Hematopoietic multipotent progenitor cell treated with erythropoietin and hydrocortisone succinate and interleukin-3 and kit ligand, for 6 days (in vitro differentiated cells): Measurements from ENCODE around the gene GABRA6.
"Not testable (repeated sequence)": the region's sequence is repeated elsewhere in the genome, so short reads cannot be mapped to it uniquely, and the experiment has no call there.

Experiments used
- DNase-seq: peaks from one replicate; pipeline ENCODE4 v3.0.0-alpha.2; 2015

The GABRA6 gene

DNA sequence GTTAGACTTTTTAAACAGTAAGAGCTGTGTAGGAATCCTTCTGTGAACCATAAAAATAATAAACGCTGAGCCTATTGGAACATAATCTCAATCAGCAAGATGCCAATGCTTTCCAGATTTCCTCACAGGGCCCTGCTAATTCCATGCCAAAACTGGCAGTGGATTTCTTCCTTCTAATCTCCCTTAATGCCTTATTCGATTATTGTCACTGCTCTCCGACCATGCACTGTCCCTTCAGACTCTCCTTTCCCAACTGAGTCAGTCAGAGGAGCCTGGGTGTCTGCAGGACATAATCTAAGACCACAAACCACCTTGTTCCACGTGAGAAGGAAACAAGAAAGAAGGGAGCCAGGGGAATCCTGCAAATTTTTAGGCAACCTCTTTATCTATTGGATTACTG lies at the start of gene GABRA6:
GABRA6 (plus strand) TSS at position 261 of the 400 bp plus-strand sequence. CDS start 269 bp downstream, outside the sequence.
- no peak for DNase-seq

DNA sequence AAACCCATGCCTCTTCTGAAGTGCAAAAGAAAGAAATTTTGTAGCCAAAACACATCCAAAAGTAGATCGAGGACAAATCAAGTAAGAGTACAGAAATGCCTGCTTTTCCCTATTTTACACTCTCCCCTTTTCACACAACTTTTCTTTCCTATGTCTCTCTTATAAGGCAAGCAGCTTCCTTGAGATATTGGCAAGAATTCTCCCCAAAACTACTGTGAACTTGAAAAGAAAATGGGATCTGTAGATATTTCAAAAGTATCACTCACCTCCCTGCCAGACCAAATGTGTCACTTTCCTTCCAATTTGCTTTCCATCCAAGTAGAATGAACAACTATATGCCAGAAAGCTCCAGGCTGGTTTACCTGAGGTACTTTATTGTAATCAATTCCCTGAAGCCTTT lies 47.9 kb upstream of the GABRA6 start:
- DNase-seq, result no peak

DNA sequence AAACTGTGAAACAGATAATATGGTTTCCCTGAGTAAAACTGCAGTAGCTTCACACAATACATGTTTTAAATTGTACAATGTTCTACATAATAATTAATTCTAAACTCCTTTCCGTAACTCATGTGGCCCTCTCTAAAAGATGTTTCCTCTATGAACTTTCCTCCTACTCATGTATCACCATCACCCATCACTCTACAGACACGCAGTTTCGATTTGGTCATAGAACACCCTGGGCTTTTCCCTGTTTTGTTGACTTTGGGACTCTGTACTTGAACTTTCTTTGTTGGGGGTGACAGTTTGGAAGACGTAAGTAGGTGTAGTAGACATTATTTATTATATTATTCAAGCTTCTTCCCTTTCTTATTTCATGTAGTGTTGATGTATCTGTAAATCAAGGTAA lies 44.1 kb upstream of the GABRA6 start:
- no peak for DNase-seq

DNA sequence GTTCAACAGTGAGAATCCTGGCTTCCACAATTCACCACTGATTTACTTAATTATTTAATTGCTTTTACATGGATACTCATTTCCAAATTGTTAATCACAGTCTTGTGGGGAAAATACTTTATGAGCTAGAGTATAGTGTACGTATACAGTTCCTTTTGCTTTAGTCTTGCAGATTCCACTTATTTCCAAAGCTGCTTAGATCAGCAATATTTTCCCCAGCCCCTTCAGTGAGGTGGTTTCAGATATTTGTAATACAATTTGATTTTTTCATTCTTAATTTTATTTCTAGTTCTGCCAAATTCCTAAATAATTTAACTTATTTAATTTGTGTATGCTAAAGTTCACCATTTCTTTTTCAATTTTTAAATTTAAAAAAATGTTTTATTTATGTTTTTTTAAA lies 40.3 kb upstream of the GABRA6 start:
- no peak for DNase-seq

DNA sequence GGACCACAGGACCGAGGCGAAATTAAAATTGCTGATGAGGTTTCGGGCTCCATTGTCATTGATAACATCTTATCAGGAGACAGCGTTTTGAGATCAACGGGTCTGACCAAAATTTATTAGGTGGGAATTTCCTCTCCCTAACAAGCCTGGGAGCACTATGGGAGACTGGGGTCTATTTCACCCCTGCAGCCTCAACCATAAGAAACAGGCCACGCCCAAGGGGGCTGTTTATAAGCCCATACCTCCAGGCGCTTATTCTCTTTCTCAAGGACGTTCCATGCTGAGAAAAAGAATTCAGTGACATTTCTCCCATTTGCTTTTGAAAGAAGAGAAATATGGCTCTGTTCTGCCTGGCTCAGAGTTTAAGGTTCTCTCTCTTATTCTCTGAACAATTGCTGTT lies 33.6 kb upstream of the GABRA6 start:
- not testable (repeated sequence) for DNase-seq

DNA sequence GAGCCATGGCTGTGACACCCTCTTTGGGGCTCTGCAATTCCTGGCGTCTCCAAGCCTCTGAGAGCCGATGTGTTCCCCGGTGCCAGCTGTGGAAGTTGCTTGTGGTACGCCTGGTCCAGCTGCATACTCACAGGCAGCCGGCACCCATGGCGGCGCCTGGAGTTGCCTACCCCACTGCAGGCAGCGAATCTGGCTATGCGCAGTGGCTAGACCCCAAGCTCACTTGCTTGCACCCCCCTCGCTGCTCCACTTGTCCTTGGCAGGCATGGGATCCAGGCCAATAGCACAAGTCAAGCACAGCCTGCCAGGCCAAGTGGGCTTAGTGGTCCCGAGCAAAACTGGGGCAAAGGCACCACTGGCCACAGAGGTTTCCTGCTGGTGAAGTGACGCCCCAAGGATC lies 24.7 kb upstream of the GABRA6 start:
- DNase-seq, result no peak

DNA sequence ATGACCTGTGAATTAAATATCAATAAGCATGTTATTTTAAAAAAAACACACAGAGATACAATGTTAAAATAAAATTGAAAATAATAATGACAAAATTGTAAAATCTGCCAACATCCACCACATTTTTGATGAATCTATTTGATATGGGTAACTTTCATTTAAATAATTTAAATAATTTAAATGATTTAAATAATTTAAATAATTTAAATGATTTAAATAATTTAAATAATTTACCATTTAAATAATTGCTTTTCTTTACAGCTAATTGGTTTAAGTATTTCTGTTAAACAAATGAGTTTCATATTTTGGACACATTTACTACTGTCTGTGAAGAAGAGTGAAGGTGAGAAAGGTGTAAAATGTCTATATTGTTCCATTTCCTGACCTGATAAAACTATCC lies 22.1 kb upstream of the GABRA6 start:
- DNase-seq, result no peak

DNA sequence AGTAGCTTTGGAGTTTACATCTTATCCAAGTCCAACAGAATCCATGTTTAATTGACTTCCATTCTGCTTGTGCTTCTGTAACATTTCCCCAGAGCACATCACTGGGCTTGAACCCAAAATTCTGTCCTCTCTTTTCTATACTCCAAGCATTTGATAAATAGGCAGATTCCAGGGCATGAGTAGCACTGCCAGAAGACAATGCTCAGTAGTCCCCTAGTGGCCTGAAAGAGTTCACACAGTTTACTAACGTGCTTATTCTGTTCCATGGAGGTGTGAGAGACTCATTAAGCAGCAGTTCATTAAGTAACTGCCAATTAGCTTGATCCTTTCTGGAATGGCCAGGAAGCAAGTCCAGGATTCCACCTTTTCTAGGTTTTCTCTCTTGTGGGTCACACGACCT lies 9.4 kb upstream of the GABRA6 start:
- DNase-seq, result peak; percentile 26

DNA sequence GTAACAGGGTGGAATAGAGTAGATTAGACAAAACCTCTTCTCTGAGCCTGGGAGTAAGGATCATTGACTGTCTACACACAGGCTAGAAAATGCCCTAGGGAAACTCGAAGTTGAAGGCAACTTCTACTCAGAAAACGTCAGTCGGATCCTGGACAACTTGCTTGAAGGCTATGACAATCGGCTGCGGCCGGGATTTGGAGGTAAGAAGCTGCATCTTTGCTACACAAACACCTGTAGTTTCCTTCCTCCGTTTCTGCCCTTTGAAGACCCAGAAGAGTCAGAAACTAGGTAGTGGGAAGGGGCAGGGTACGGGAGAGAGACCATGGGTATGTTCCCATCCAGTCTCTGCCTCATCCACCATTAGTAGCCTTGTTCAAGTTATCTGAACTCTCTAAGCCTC lies 628 bp downstream of the GABRA6 start:
- no peak for DNase-seq

DNA sequence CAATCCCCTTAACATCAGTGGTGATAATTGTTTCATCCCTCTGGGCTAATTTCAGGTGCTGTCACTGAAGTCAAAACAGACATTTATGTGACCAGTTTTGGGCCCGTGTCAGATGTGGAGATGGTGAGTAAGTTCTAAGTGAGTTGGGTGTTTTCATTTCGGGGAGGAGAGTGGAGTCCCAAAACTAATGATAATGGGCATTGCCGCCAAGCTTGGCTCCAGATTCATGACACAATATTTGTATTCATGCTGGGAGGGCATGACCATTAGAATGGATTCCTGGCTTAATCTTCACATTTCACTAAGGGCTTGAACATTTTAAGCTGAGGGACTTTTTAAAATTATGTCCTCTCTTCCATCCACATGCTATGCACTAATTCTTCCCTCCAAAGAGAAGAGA lies 1.4 kb downstream of the GABRA6 start:
- DNase-seq, result no peak

DNA sequence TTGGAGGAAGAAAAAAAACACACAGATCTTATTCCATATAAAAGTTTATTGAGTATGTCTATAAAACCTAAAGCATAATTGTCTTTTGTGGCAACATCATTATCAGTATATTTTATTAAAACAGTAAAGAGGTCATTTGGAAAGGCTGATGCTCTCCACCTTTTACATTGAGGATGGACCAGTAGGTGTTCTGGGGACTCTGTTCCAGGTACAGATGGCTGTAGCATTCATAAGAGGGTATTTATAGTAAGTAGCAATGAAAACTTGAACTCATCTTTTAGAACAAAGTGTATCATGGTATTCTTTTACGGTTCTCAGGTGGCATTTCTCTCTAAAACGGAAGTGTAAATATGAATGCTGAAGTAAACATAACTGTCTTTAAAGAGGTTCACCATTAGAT lies 1.8 kb downstream of the GABRA6 start:
- no peak for DNase-seq

DNA sequence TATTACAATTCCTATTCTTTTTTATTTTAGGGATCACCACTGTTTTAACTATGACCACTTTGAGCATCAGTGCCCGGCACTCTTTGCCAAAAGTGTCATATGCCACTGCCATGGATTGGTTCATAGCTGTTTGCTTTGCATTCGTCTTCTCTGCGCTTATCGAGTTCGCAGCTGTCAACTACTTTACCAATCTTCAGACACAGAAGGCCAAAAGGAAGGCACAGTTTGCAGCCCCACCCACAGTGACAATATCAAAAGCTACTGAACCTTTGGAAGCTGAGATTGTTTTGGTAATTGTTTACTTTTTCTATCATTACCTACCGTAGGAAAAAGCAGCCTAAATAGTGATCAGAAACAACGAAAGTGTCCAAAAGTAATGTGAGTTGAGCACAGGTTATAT lies 6.4 kb downstream of the GABRA6 start:
- DNase-seq, result no peak

DNA sequence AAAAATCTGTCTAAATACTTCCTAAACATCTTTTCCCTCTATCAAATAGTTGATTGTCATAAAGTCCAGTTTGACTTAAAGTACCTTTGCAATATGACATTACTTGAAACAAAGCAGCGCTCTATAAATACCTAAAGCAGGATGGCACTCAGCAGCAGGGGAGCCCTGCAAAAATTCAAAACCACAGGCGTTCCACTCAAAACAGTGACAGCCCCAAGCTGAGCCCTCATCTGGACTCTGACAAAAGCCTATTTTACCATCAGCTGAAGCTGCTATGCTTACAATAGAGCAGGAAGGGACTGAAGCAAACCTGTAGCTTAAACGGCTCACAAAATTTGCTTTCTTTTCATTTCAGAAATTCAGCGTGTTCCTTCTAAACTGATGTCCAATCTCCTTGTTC lies 11.5 kb downstream of the GABRA6 start:
- no peak for DNase-seq

DNA sequence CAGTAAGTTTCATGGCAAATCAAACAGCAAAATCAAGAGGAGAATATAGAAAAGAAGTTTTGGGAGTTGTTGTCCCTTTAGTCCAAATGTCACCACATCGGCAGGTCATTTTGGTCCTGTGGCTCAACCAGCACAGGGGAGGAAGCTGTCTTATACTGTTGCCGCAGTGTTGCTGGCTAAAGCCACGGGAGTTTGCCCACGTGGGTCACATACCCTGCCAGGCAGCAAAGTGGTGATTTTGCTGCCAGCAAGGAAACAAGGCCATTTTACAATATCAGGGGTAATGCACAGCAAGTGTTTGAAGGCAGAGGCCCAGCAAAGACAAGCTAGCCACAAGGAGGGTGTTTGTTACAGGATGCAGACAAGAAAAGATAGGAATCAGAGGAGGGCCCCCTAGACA lies 14.5 kb downstream of the GABRA6 start:
- DNase-seq, result no peak

DNA sequence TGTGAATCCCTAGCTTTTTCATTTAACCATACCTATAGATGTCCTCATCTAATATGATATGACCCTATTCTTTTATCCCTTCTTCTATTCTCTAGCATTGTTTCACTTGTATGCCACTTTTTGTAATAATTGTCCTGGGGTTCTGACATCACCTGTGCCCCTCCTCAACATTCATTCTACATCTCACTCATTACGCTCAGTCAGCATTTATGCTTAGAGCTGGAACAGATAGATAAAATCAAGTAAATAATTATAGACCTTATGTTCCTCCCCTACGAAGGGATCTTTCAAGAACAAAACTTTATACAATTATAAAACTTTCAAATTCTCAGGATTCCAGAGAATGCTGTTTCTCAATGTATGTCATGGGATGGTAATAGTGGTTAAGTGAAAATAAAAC lies 18.0 kb downstream of the GABRA6 start:
- no peak for DNase-seq

DNA sequence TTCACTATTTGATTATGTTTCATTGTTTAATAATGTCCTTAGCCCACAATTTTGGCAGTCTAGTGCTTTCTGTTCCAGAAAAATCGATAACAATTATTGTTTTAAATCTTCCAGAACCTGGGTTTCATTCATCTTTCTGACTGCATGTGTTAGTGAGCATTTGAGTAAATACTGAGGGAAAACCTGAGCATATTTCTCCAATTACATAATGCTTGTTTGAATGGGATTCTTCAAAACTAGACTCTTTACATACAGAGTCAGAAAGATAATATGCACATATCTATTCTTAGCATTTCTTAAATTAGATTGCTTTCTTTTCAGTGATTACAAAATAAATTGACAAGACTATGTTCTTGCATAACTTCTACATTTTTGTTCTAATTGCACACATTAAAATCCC lies 21.9 kb downstream of the GABRA6 start:
- DNase-seq, result no peak

DNA sequence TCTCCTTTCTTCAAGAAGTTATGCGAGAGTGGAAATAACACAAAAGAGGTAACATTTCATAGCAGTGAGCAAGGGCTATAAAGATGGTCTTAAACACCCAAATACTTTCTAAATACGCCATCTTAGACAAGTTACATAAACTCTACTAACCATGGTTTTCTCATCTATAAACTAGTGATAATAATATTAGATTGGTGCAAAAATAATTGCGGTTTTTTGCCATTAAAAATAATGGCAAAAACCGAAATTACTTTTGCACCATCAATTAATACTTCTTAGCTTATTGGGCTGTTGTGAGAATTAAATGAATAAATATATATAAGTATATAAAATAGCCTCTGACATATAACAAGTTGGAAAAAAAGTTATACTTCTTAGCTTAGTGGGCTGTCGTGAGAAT lies 23.7 kb downstream of the GABRA6 start:
- no peak for DNase-seq

DNA sequence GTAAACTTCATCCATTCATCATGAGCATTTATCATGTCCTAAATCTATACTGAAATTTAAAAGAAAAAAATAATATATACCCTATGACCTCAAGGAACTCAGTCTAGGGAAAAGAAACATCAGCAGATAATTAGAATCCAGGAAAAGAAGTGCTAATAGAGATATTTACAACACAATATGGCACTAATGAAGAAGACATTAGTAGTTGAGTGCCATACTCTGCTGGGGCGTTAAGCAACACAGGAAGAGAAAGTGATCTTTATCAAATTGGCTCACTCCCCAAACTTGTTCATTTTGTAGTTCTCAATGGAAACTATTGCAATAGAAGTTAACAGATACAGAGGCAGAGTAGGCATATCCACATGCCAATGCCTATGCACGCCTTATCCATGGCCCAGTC lies 27.5 kb downstream of the GABRA6 start:
- DNase-seq, result peak; percentile 2

DNA sequence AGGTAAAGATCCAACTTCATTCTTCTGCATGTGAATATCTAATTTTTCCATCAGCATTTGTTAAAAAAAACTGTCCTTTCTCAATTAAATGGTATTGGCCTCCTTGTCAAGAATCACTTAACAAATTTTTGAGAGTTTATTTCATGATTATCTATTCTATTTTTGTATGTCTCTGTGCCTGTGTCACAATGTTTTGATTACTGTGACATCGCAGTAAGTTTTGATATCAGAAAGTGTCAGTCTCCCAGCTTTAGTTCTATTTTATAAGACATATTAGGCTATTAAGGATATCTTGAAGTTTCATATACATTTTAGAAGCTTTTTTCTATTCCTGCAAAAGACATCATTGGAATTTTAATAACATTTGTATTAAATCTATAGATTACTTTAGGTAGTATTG lies 33.6 kb downstream of the GABRA6 start:
- DNase-seq, result no peak

DNA sequence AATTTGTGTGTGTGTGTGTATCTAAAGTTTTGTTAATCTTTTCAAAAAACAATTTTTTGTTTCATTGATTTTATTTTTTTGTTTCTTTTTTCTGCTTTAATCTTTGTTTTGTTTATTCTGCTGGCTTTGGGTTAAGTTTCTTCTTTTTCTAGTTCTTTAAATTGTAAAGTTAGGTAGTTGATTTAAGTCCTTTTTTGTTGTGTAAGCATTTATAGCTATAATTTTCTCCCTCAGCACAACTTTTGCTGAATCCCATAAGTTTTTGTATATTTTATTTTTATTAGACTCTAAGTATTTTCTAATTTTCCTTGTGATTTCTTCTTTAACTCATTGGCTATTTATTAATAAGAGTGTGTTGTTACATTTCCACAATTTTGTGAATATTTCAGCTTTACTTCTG lies 34.9 kb downstream of the GABRA6 start:
- no peak for DNase-seq

DNA sequence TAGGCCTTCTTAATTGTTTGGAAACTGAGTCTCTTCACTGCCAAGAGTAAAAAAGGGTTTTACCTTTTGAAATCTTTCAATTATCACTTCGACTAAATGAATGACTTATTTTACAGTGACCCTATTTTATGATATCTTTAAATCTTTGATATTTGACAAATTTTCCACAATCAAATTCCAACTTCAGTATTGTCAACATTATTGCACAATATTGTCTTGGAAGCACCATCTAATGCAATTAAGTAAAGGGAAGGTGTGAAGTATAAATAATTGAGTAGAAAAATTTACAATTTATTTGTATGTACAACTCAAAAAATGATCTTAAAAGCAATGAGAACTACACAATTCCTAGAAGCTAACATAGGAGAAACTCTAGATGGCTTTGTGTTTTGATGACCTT lies 49.2 kb downstream of the GABRA6 start:
- no peak for DNase-seq

DNA sequence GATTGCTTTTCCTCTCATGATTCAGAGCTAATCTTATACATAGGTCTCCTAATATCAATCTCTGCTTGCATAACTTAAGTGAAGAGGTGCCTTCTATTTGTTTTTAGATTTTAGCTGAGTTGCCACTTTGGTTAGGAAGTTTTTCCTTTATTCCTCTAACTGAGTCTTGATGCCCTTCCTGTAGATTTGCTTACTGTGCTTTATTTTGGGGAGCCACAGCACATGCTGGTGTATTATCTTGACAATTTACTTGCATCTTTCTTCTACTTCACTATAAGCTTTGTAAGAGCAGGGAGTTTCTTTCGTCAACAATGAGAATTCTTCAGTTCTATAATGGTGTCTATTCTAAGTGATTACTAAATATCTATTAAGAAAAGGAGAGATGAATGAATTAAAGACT lies 54.9 kb downstream of the GABRA6 start:
- no peak for DNase-seq

DNA sequence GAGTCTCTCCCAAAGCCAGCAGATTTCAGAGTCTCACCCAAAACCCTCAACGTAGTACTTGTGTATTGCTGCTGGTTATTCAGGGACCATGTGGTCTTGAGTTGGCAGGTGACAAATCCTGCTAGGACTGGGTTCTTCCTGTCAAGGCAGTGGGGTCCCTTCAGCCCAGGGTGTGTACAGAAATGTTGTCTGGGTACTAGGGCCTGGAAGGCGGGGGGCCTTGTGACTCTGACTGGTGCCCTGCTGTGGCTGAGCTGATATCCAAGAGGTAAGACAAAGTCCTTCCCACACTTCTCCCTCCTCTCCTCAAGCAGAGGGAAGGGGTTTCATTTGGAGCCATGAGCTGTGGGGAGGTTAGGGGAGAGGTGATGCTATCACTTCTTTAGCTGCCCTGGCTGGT lies 58.8 kb downstream of the GABRA6 start:
- DNase-seq, result no peak

DNA sequence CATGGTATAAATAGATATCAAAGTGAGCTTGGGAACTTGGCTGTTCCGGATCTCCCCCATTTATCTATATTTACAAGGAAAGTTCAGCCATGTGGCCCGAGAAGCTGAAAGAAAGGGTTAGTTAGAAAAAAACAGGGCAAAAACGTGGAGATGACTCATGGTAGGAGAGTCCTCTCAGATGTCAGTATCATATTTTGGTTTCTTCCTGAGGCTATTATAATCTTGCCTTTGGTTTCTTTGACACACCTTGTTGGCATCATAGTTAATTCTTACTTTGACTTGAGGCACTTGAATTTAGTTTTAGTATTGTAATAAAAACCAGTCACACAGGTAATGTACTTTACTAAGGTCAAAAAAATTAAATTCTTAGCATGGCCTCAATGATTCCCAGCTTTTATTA lies 59.9 kb downstream of the GABRA6 start:
- no peak for DNase-seq

DNA sequence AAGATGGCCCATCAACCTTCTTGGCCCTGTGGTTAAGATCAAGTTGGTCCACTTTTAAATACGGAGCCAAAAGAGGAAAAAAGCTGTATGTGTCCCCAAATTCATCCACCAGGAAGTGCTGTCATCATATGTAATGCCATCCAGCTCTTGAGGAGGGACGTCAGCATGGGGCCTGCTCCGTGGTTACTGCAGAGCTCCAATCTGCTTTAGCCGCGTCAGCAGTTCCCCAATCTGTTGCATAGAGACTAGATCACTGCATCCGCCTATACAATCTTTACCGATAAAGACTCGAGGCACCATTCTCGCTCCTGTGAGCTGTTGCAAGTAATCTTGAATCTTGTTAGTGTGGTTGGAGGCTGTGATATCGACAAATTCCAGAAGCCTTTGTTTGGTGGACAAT lies 65.7 kb downstream of the GABRA6 start:
- no peak for DNase-seq
